H1 (cell line): ENCODE measurements around the gene SRP9. TPM values are rescaled to one million over a fixed set of nuclear protein-coding genes. Genes with fewer than 3 reads are reported as not detected.

Source experiments
- CBX5 ChIP-seq: fragments of 300-800, 300-1000 bp; sonication (generic); IDR thresholded peaks from 2 replicates; pipeline ENCODE4 v1.7.1; 2016; ENCODE audit warnings: antibody characterized with exemption, low read length, low read depth
- POU5F1 ChIP-seq: IDR thresholded peaks from 2 replicates; pipeline ENCODE4 v1.6.1; 2011; ENCODE audit warnings: low read depth, mild to moderate bottlenecking, low read length, moderate library complexity
- RAD21 ChIP-seq, 2 experiments: IDR thresholded peaks in 1 of 2; conservative IDR thresholded peaks in 1 of 2; 2 replicates each; pipeline ENCODE4 v1.6.1; 2011; ENCODE audit warnings: low read depth in 2 of 2, low read length in 2 of 2, improper control_type of control experiment in 1 of 2, inconsistent platforms in 1 of 2, mild to moderate bottlenecking in 1 of 2, moderate library complexity in 1 of 2
- polyA plus RNA-seq, 7 experiments: library from polyadenylated mRNA; depleted of rRNA in 3 of 7; stranded (reverse) in 5 of 7; unstranded in 2 of 7; fragments of >200 nt in 5 of 7; fragments of 200-250 nt in 2 of 7; gene quantifications; 1 replicate in 5 of 7; 2 replicates in 1 of 7; 4 replicates in 1 of 7; pipeline versions ENCODE4 v1.2.1 to v1.2.3, GENCODE V29; 2011 to 2013; ENCODE audit warnings: missing spikeins in 2 of 7, mixed read lengths in 2 of 7
- total RNA-seq: library from RNA; stranded (reverse); fragmentation: NEBNext Ultra II Directional; extraction: Animal tissue kit (Norgen Biotek cat#: 25700); gene quantifications from 2 replicates; pipeline ENCODE4 v1.2.1, GENCODE V29; 2021
- TF ChIP-seq, protein P1 (sequence below): fragments of 300-600 bp; sonication (generic); IDR thresholded peaks from 2 replicates; pipeline ENCODE4 v1.7.1; 2012; ENCODE audit warnings: low read length, moderate library complexity, mild to moderate bottlenecking, inconsistent platforms; ENCODE audit not compliant: insufficient replicate concordance
- TF ChIP-seq, protein P2 (sequence below): IDR thresholded peaks from 2 replicates; pipeline ENCODE4 v1.6.1; 2012; ENCODE audit warnings: low read length, inconsistent platforms

The SRP9 gene
- total and polyA plus RNA-seq, 2 of the 8 experiments (the other 6 are each of a cell fraction or from before 2014, with no cell fraction given), result 446 to 572 TPM

DNA sequence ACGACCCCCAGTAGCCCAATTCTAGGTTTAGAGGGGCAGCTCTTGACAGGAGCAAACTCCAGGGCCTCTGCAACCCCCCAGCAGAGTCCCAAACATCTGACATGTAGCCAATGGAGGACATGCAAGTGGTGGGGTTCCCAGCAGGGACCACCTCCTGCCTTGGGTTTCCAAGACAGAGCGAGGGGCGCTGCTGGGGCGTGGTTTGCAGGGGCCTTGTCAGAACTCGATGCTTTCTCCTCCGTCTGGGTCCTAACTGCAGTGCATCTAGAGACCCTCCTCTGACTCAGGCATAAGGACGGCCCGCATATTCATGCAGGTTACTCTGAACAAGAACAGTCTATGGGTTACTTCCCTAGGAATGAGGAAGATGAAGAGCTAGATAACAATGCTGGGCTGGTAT is 49.5 kb downstream of the SRP9 start (continued):
- TF ChIP-seq, protein P1, sequence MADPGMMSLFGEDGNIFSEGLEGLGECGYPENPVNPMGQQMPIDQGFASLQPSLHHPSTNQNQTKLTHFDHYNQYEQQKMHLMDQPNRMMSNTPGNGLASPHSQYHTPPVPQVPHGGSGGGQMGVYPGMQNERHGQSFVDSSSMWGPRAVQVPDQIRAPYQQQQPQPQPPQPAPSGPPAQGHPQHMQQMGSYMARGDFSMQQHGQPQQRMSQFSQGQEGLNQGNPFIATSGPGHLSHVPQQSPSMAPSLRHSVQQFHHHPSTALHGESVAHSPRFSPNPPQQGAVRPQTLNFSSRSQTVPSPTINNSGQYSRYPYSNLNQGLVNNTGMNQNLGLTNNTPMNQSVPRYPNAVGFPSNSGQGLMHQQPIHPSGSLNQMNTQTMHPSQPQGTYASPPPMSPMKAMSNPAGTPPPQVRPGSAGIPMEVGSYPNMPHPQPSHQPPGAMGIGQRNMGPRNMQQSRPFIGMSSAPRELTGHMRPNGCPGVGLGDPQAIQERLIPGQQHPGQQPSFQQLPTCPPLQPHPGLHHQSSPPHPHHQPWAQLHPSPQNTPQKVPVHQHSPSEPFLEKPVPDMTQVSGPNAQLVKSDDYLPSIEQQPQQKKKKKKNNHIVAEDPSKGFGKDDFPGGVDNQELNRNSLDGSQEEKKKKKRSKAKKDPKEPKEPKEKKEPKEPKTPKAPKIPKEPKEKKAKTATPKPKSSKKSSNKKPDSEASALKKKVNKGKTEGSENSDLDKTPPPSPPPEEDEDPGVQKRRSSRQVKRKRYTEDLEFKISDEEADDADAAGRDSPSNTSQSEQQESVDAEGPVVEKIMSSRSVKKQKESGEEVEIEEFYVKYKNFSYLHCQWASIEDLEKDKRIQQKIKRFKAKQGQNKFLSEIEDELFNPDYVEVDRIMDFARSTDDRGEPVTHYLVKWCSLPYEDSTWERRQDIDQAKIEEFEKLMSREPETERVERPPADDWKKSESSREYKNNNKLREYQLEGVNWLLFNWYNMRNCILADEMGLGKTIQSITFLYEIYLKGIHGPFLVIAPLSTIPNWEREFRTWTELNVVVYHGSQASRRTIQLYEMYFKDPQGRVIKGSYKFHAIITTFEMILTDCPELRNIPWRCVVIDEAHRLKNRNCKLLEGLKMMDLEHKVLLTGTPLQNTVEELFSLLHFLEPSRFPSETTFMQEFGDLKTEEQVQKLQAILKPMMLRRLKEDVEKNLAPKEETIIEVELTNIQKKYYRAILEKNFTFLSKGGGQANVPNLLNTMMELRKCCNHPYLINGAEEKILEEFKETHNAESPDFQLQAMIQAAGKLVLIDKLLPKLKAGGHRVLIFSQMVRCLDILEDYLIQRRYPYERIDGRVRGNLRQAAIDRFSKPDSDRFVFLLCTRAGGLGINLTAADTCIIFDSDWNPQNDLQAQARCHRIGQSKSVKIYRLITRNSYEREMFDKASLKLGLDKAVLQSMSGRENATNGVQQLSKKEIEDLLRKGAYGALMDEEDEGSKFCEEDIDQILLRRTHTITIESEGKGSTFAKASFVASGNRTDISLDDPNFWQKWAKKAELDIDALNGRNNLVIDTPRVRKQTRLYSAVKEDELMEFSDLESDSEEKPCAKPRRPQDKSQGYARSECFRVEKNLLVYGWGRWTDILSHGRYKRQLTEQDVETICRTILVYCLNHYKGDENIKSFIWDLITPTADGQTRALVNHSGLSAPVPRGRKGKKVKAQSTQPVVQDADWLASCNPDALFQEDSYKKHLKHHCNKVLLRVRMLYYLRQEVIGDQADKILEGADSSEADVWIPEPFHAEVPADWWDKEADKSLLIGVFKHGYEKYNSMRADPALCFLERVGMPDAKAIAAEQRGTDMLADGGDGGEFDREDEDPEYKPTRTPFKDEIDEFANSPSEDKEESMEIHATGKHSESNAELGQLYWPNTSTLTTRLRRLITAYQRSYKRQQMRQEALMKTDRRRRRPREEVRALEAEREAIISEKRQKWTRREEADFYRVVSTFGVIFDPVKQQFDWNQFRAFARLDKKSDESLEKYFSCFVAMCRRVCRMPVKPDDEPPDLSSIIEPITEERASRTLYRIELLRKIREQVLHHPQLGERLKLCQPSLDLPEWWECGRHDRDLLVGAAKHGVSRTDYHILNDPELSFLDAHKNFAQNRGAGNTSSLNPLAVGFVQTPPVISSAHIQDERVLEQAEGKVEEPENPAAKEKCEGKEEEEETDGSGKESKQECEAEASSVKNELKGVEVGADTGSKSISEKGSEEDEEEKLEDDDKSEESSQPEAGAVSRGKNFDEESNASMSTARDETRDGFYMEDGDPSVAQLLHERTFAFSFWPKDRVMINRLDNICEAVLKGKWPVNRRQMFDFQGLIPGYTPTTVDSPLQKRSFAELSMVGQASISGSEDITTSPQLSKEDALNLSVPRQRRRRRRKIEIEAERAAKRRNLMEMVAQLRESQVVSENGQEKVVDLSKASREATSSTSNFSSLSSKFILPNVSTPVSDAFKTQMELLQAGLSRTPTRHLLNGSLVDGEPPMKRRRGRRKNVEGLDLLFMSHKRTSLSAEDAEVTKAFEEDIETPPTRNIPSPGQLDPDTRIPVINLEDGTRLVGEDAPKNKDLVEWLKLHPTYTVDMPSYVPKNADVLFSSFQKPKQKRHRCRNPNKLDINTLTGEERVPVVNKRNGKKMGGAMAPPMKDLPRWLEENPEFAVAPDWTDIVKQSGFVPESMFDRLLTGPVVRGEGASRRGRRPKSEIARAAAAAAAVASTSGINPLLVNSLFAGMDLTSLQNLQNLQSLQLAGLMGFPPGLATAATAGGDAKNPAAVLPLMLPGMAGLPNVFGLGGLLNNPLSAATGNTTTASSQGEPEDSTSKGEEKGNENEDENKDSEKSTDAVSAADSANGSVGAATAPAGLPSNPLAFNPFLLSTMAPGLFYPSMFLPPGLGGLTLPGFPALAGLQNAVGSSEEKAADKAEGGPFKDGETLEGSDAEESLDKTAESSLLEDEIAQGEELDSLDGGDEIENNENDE, result no peak
- TF ChIP-seq RAD21 (IDR thresholded peaks at IDR 0.05 in 1 of 2, conservative IDR thresholded peaks at IDR 0.05 in 1 of 2; ENCODE audit: low read depth in 2 of 2, low read length in 2 of 2) (no peak), CBX5 (no peak), POU5F1 (no peak)
- TF ChIP-seq, protein P2, sequence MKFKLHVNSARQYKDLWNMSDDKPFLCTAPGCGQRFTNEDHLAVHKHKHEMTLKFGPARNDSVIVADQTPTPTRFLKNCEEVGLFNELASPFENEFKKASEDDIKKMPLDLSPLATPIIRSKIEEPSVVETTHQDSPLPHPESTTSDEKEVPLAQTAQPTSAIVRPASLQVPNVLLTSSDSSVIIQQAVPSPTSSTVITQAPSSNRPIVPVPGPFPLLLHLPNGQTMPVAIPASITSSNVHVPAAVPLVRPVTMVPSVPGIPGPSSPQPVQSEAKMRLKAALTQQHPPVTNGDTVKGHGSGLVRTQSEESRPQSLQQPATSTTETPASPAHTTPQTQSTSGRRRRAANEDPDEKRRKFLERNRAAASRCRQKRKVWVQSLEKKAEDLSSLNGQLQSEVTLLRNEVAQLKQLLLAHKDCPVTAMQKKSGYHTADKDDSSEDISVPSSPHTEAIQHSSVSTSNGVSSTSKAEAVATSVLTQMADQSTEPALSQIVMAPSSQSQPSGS, result no peak
